DOHH2 (cell line): ENCODE measurements around the gene MSANTD3.

ENCODE experiments used
- CTCF ChIP-seq: fragments of 200-600 bp; sonication (generic); IDR thresholded peaks from one replicate; pipeline ENCODE4 v1.5.1; 2014; ENCODE audit warnings: antibody characterized with exemption, mild to moderate bottlenecking, low read depth, low read length; ENCODE audit not compliant: poor library complexity, severe bottlenecking
- EZH2phosphoT487 ChIP-seq: fragments of 200-600 bp; sonication (generic); IDR thresholded peaks from 2 replicates; pipeline ENCODE4 v1.6.1; 2017; ENCODE audit warnings: borderline replicate concordance, mild to moderate bottlenecking, antibody characterized with exemption, low read length, moderate library complexity, mixed read lengths

DNA sequence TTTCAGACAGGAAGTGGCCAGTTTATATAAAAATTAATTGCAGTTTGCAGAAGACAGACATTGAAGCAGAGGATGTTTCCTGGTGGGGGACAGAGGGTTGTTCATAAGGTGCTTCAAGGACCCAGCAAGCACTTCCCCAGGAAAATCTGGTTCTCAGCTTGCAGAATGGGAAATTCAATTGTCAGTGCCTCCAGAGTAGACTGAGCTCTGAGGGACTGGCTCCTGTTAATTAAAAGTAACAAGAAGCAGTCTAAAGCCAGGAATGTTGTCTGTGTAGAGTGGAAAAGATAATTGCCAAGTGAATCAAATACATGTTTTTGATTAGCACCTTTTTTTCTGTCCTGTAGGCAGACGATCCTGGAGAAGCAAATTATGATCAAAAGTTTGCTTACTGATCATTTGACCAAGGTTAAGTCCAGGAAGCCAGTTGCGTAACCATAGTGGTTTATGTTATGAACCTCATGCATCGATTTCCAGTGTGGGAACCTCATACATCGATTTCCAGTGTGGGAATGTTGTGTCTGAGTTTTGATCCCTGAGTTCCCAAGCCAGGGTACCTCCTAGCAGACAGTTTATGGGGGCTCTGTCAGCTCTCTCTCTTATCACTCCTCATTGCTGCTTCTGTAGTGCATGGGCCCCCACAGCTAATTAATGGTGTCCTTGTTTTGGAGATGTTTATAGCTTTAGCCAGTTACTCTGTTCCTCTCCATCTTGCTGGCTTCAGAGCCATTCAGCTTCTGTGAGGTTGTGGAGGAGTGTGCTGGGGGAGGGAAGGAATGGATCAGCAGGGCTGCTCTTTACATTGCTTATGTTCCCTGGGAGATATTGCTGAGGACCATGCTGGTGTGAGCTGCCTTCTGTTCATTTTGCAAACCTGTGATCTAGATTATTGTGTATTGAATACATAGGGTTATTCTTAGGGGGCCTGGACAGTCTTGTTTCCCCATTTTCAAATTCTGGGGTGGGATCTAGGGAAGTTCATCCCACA lies 17.1 kb downstream of the MSANTD3 start:
- no peak for TF ChIP-seq CTCF
- TF ChIP-seq EZH2phosphoT487, result no peak
